K562 (cell line): ENCODE results near the gene WWTR1. TPM values are rescaled to one million over a fixed set of nuclear protein-coding genes. Genes with fewer than 3 reads are reported as not detected.

Experiments
- ATAC-seq: fragments of 200-7000 bp; cut with Tn5 transposase; 3 replicates; pipeline ENCODE4 v1.9.1; 2020; ENCODE audit warnings: moderate library complexity
- BruUV-seq: library from RNA; stranded (reverse); fragments of 400-500 nt; replicated peaks from 2 replicates; lab custom pipeline; 2021; lab: Mats Ljungman, UMichigan
- CTCF ChIA-PET: fragments of 300-600 bp; formaldehyde crosslinking; extraction: SDS; loops from one replicate; lab custom pipeline; 2021; ENCODE audit warnings: low intra/inter-chr PET ratio; lab: Yijun Ruan, JAX
- POLR2A ChIA-PET: fragments of 300-600, 350-650 bp; sonication (Branson Sonifier 250); formaldehyde crosslinking; extraction: SDS; loops from one replicate; lab custom pipeline; 2021; ENCODE audit warnings: antibody characterized with exemption, inconsistent platforms; lab: Yijun Ruan, JAX
- DNase-seq, 4 experiments: peaks; one replicate each; pipeline versions ENCODE4 v3.0.0 to v3.0.0-alpha.2; 2011 to 2018; ENCODE audit warnings: low spot score in 3 of 4, mixed read lengths in 3 of 4; ENCODE audit errors: extremely low read depth in 1 of 4
- FAIRE-seq: peaks from 2 replicates; lab custom pipeline; 2011; peaks lifted over from hg19 to GRCh38; lab: Jason Lieb, UNC
- H2AFZ ChIP-seq: 2 replicates; pipeline ENCODE4 v1.6.0; 2011; ENCODE audit warnings: low read depth, low read length, control low read depth, inconsistent platforms
- H3K27ac ChIP-seq: fragments of 200-600 bp; 3 replicates; pipeline ENCODE4 v1.8.0; 2011; ENCODE audit warnings: low read depth, mild to moderate bottlenecking, control low read depth, inconsistent platforms, low read length, moderate library complexity, mixed read lengths; ENCODE audit errors: extremely low read depth
- H3K27me3 ChIP-seq, 2 experiments: fragments of 300-600 bp in 1 of 2; 2 replicates in 1 of 2; 3 replicates in 1 of 2; pipeline versions ENCODE4 v1.6.0 to v1.8.0; 2011; ENCODE audit warnings: inconsistent platforms in 2 of 2, low read length in 2 of 2, mild to moderate bottlenecking in 1 of 2, mixed read lengths in 1 of 2, moderate library complexity in 1 of 2; ENCODE audit not compliant: control insufficient read depth in 2 of 2, insufficient read depth in 2 of 2
- H3K36me3 ChIP-seq: fragments of 300-600 bp; 3 replicates; pipeline ENCODE4 v1.8.0; 2011; ENCODE audit warnings: mild to moderate bottlenecking, low read length, inconsistent platforms; ENCODE audit not compliant: control insufficient read depth, insufficient read depth
- H3K4me1 ChIP-seq, 2 experiments: fragments of 200-600 bp in 1 of 2; replicated peaks in 1 of 2; 2 replicates in 1 of 2; 3 replicates in 1 of 2; pipeline versions ENCODE4 v1.5.1 to v1.8.0; 2011; ENCODE audit warnings: inconsistent platforms in 2 of 2, low read length in 2 of 2, mild to moderate bottlenecking in 1 of 2, mixed read lengths in 1 of 2, moderate library complexity in 1 of 2; ENCODE audit not compliant: control insufficient read depth in 2 of 2, insufficient read depth in 2 of 2
- H3K4me2 ChIP-seq: 2 replicates; pipeline ENCODE4 v1.6.1; 2011; ENCODE audit warnings: low read length, control low read depth, inconsistent platforms, mixed read lengths; ENCODE audit not compliant: insufficient read depth
- H3K4me3 ChIP-seq: fragments of 200-600 bp; sonication (generic), shearing (Covaris generic); 2 replicates; pipeline ENCODE4 v1.5.1; 2016; ENCODE audit warnings: control low read depth, inconsistent platforms
- H3K79me2 ChIP-seq: fragments of 200-600 bp; 3 replicates; pipeline ENCODE4 v1.8.0; 2011; ENCODE audit warnings: low read length, inconsistent platforms; ENCODE audit not compliant: control insufficient read depth, insufficient read depth
- H3K9ac ChIP-seq, 2 experiments: 2 replicates each; pipeline versions ENCODE4 v1.6.0 to v1.6.1; 2011; ENCODE audit warnings: low read depth in 2 of 2, low read length in 2 of 2, control low read depth in 1 of 2, inconsistent platforms in 1 of 2, mild to moderate bottlenecking in 1 of 2, mixed read lengths in 1 of 2; ENCODE audit not compliant: insufficient read depth in 1 of 2
- H3K9me1 ChIP-seq: one replicate; pipeline ENCODE4 v1.6.0; 2011; ENCODE audit warnings: inconsistent platforms, mild to moderate bottlenecking, low read length, moderate library complexity; ENCODE audit not compliant: control insufficient read depth, insufficient read depth
- H3K9me3 ChIP-seq: replicated peaks from 2 replicates; pipeline ENCODE4 v1.5.1; 2011; ENCODE audit warnings: low read depth, low read length, inconsistent platforms; ENCODE audit not compliant: control insufficient read depth, insufficient read depth
- H4K20me1 ChIP-seq: replicated peaks from 2 replicates; pipeline ENCODE4 v1.6.1; 2011; ENCODE audit warnings: low read length, inconsistent platforms, mixed read lengths; ENCODE audit not compliant: control insufficient read depth, insufficient read depth
- KLF6 ChIP-seq: fragments of 250-450 bp; sonication (Bioruptor Pico); IDR thresholded peaks from 2 replicates; pipeline ENCODE4 v1.4.0; 2020; ENCODE audit warnings: mild to moderate bottlenecking, moderate library complexity, borderline replicate concordance
- NCOA6 ChIP-seq: fragments of 450-650 bp; IDR thresholded peaks from 2 replicates; pipeline ENCODE4 v1.6.1; 2017; ENCODE audit warnings: mild to moderate bottlenecking
- POLR3G ChIP-seq: IDR thresholded peaks from 2 replicates; pipeline ENCODE4 v1.6.1; 2011; ENCODE audit not compliant: insufficient read length, insufficient replicate concordance; ENCODE audit errors: extremely low read depth
- RCOR1 ChIP-seq, 2 experiments: IDR thresholded peaks; 2 replicates each; pipeline ENCODE4 v1.6.1; 2012; ENCODE audit warnings: low read depth in 2 of 2, low read length in 2 of 2, borderline replicate concordance in 1 of 2, improper control_type of control experiment in 1 of 2
- SRF ChIP-seq, 2 experiments: fragments of 250-450, 450-650 bp in 1 of 2; sonication (Bioruptor Pico) in 1 of 2; sonication (generic) in 1 of 2; formaldehyde crosslinking; IDR thresholded peaks; 2 replicates each; pipeline versions ENCODE4 v1.5.0 to v1.5.1; 2020 to 2022; ENCODE audit warnings: mild to moderate bottlenecking in 1 of 2, missing genetic modification reagents in 1 of 2
- ZNF146 ChIP-seq: IDR thresholded peaks from one replicate; pipeline ENCODE4 v1.6.1; 2018; ENCODE audit warnings: missing compliant biosample characterization; ENCODE audit not compliant: unreplicated experiment
- ZNF311 ChIP-seq: fragments of 250-450 bp; sonication (Bioruptor Pico); IDR thresholded peaks from 2 replicates; pipeline ENCODE4 v1.4.0; 2020; ENCODE audit warnings: mild to moderate bottlenecking, moderate library complexity
- ZNF586 ChIP-seq: fragments of 450-650 bp; formaldehyde crosslinking; conservative IDR thresholded peaks from 2 replicates; pipeline ENCODE4 v1.4.0; 2020; ENCODE audit warnings: mild to moderate bottlenecking, moderate library complexity
- ZNF707 ChIP-seq: fragments of 250-450 bp; sonication (Bioruptor Pico); conservative IDR thresholded peaks from 2 replicates; pipeline ENCODE4 v1.8.0; 2022; ENCODE audit warnings: inconsistent platforms, mild to moderate bottlenecking, moderate library complexity
- WGBS: fragments of 100-300 bp; shearing (Covaris generic); methylation state at CpG from one replicate; pipeline ENCODE4 v1.1.6; 2016; ENCODE audit warnings: low coverage, mixed read lengths; ENCODE audit not compliant: insufficient coverage; ENCODE audit errors: missing lambda C conversion rate; 5-methylcytosine and 5-hydroxymethylcytosine counted together
- in situ Hi-C: fragments of 300-500 bp; cut with MboI; formaldehyde crosslinking; loops from 4 replicates; pipeline ENCODE4 v1.15.0; 2018; ENCODE audit warnings: inconsistent platforms, mixed read lengths
- intact Hi-C: fragments of 100-400 bp; cut with micrococcal nuclease; formaldehyde crosslinking; loops from 2 replicates; pipeline ENCODE4 v1.14.2; 2022
- polyA plus RNA-seq, 8 experiments: library from polyadenylated mRNA; depleted of rRNA in 4 of 8; stranded (reverse) in 5 of 8; unstranded in 3 of 8; fragments of >200 nt; fragmentation: Nextera tagmentation in 2 of 8; fragmentation: Illumina TruSeq in 1 of 8; extraction: Ambion mirVana in 2 of 8; extraction: Trizol in 1 of 8; gene quantifications; 2 replicates each; pipeline versions ENCODE4 v1.2.1 to v1.2.3, GENCODE V29; 2011 to 2014; ENCODE audit warnings: inconsistent platforms in 1 of 8, missing spikeins in 1 of 8
- total RNA-seq, 7 experiments: library from RNA; depleted of rRNA in 6 of 7; stranded (reverse); fragments of >200 nt in 6 of 7; fragmentation: Illumina TruSeq in 2 of 7; extraction: Trizol in 2 of 7; gene quantifications; 2 replicates each; pipeline versions ENCODE4 v1.2.1 to v1.2.3, GENCODE V29; 2011 to 2021; ENCODE audit warnings: low replicate concordance in 1 of 7
- TF ChIP-seq, protein P1 (sequence below): fragments of 450-650 bp; formaldehyde crosslinking; IDR thresholded peaks from 2 replicates; pipeline ENCODE4 v1.4.0; 2022; ENCODE audit warnings: missing genetic modification characterization

WWTR1 gene
- total and polyA plus RNA-seq, 9 of the 15 experiments (the other 6 are each of a cell fraction or from before 2014, with no cell fraction given): 0.04 to 1.5 (median 0.60) TPM

DNA sequence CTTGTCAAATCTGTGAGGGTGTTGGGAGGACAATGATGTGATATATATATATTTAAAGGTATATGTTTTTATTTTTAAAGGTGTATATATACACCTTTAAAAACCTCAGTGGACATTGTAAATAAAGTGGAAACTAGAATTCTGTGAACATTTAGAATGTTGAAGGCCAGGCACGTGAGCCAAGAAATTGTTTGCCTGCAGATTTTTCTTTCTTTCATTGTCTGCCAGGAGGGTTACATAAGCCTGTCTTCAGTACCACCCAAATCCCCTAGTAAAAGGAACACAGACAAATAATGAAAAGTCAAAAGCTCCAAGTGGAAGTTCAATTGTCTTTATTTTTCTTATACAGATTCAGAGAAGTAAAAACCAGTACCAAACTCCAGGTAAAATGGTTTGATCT is 140.9 kb downstream of the WWTR1 start:
- H3K79me2 ChIP-seq: no peaks in the 10 kb centered on the region
- H3K9me3 ChIP-seq: no peaks in the 10 kb centered on the region
- H2AFZ ChIP-seq: no peak overlapping the region
- FAIRE-seq (no peak), DNase-seq (no peak), ATAC-seq (no peak)
- no peaks in the 10 kb centered on the region for H4K20me1 ChIP-seq
- no peaks in the 10 kb centered on the region for H3K4me1 ChIP-seq
- H3K4me3 ChIP-seq: no peak overlapping the region
- 0% methylated on average over 1 of the region's 1 CpG for WGBS
- CTCF ChIA-PET: no interaction called here
- H3K4me2 ChIP-seq: no peak overlapping the region
- no peaks in the 10 kb centered on the region for H3K36me3 ChIP-seq
- no peaks in the 10 kb centered on the region for H3K9me1 ChIP-seq
- H3K27ac ChIP-seq: no peak overlapping the region
- TF ChIP-seq RCOR1 (IDR thresholded peaks at IDR 0.05; ENCODE audit: borderline replicate concordance in 1 of 2, low read depth in 2 of 2, low read length in 2 of 2): no peak
- TF ChIP-seq ZNF586 (CRISPR knock-in tag): no peak
- TF ChIP-seq ZNF707 (CRISPR knock-in tag): no peak
- TF ChIP-seq NCOA6: no peak
- TF ChIP-seq, protein P1, sequence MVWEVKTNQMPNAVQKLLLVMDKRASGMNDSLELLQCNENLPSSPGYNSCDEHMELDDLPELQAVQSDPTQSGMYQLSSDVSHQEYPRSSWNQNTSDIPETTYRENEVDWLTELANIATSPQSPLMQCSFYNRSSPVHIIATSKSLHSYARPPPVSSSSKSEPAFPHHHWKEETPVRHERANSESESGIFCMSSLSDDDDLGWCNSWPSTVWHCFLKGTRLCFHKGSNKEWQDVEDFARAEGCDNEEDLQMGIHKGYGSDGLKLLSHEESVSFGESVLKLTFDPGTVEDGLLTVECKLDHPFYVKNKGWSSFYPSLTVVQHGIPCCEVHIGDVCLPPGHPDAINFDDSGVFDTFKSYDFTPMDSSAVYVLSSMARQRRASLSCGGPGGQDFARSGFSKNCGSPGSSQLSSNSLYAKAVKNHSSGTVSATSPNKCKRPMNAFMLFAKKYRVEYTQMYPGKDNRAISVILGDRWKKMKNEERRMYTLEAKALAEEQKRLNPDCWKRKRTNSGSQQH (CRISPR knock-in tag): no peak
- no peak for TF ChIP-seq ZNF311 (CRISPR knock-in tag)
- TF ChIP-seq KLF6 (CRISPR knock-in tag): no peak
- no peak for TF ChIP-seq SRF (CRISPR knock-in tag; IDR thresholded peaks at IDR 0.05)
- no peak for TF ChIP-seq ZNF146 (CRISPR knock-in tag)
- TF ChIP-seq POLR3G: no peak
- TF ChIP-seq, all 486 proteins: peak for 0
- no TSS peak for BruUV-seq
- POLR2A ChIA-PET: no interaction called here
- H3K27me3 ChIP-seq: peaks cover 0 to 3% of the 10 kb centered on the region in 2 experiments; a peak in 2 of 5 replicates
- H3K9ac ChIP-seq: no peak overlapping the region
- intact Hi-C loops: no loop called here
- in situ Hi-C loops: no loop called here
